HL-60 (cell line): ENCODE measurements around the gene SPNS2.

Source experiments
- CTCF ChIP-seq: IDR thresholded peaks from one replicate; pipeline ENCODE4 v1.5.1; 2011; ENCODE audit warnings: low read length, control low read depth, inconsistent platforms; ENCODE audit not compliant: insufficient read depth
- POLR2AphosphoS5 ChIP-seq: IDR thresholded peaks from 2 replicates; pipeline ENCODE4 v1.6.1; 2012; ENCODE audit warnings: low read depth

- no peak for TF ChIP-seq CTCF
- TF ChIP-seq POLR2AphosphoS5 = no peak
These were observed 16.2 kb upstream of the SPNS2 start for GRCh38 chr17:4482338-4483011.
